ENCODE data around the gene METTL17. TPM values are rescaled to one million over a fixed set of nuclear protein-coding genes. Genes with fewer than 3 reads are reported as not detected.

The METTL17 gene
- polyA plus RNA-seq, 1 donor (not counting 4 experiments of a cell fraction or from before 2014, with no cell fraction given) = 61.9 TPM

DNA sequence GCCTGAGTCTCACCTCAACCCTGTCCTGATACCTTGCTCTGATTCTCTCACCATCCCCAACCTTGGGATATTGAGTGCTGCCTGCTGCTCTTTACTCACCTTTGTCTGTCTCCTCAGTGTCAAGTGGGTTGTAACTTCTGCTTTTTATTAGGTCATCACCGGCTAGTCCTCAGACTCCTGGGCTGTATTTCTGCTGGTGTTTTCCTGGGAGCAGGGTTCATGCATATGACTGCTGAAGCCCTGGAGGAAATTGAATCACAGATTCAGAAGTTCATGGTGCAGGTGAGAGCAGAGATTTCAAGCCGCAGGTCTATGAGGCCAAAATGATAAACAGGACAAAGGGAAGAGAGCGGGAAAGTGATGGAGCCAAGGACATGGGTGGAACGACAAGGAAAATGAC is 9.8 kb downstream of the METTL17 start:
- Histone ChIP-seq H3K9ac (ENCODE audit: control insufficient read depth, extremely low read depth, insufficient read depth, low read length) (no peak overlapping the region), H3K4me1 (ENCODE audit: control insufficient read depth, extremely low read depth, insufficient read depth, low read length) (peaks cover 17% of the 10 kb centered on the region), H3K27me3 (ENCODE audit: control insufficient read depth, extremely low read depth, insufficient read depth, low read length) (no peaks in the 10 kb centered on the region), H3K9me1 (ENCODE audit: control insufficient read depth, extremely low read depth, insufficient read depth, low read length) (no peaks in the 10 kb centered on the region), H3K4me3 (ENCODE audit: control insufficient read depth in 2 of 3, extremely low read depth in 1 of 3, insufficient read depth in 2 of 3, low read depth in 1 of 3, low read length in 3 of 3) (no peak overlapping the region), H3K27ac (ENCODE audit: control insufficient read depth, insufficient read depth, low read length) (no peak overlapping the region), H3K36me3 (ENCODE audit: control insufficient read depth in 2 of 2, extremely low read depth in 1 of 2, insufficient read depth in 2 of 2, low read length in 2 of 2) (peaks cover 16 to 19% of the 10 kb centered on the region in 2 experiments), H2AFZ (ENCODE audit: control insufficient read depth, low read length) (no peak overlapping the region), H3K4me2 (ENCODE audit: control insufficient read depth, extremely low read depth, insufficient read depth, low read depth, low read length) (no peak overlapping the region), H3K9me3 (ENCODE audit: control insufficient read depth, low read depth, low read length) (no peaks in the 10 kb centered on the region), H3K79me2 (ENCODE audit: control insufficient read depth, insufficient read depth, low read length) (no peaks in the 10 kb centered on the region), H4K20me1 (ENCODE audit: control insufficient read depth, extremely low read depth, insufficient read depth, low read length) (no peaks in the 10 kb centered on the region)
- FAIRE-seq (no peak), DNase-seq (ENCODE audit: low read depth, low spot score) (no peak)
- dilution Hi-C loops (cut with MboI; ENCODE audit: extremely low pct_ligation_motif_present, low sequenced_read_pairs) = no loop called here
- TF ChIP-seq, protein P1, sequence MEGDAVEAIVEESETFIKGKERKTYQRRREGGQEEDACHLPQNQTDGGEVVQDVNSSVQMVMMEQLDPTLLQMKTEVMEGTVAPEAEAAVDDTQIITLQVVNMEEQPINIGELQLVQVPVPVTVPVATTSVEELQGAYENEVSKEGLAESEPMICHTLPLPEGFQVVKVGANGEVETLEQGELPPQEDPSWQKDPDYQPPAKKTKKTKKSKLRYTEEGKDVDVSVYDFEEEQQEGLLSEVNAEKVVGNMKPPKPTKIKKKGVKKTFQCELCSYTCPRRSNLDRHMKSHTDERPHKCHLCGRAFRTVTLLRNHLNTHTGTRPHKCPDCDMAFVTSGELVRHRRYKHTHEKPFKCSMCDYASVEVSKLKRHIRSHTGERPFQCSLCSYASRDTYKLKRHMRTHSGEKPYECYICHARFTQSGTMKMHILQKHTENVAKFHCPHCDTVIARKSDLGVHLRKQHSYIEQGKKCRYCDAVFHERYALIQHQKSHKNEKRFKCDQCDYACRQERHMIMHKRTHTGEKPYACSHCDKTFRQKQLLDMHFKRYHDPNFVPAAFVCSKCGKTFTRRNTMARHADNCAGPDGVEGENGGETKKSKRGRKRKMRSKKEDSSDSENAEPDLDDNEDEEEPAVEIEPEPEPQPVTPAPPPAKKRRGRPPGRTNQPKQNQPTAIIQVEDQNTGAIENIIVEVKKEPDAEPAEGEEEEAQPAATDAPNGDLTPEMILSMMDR (optimal IDR thresholded peaks at IDR 0.05 in 1 of 3, IDR thresholded peaks at IDR 0.05 in 1 of 3, conservative IDR thresholded peaks at IDR 0.05 in 1 of 3; ENCODE audit: extremely low read depth in 1 of 3, insufficient read depth in 2 of 3, low read length in 3 of 3) = no peak
- no peak for TF ChIP-seq EZH2 (IDR thresholded peaks at IDR 0.05; ENCODE audit: low read length)

DNA sequence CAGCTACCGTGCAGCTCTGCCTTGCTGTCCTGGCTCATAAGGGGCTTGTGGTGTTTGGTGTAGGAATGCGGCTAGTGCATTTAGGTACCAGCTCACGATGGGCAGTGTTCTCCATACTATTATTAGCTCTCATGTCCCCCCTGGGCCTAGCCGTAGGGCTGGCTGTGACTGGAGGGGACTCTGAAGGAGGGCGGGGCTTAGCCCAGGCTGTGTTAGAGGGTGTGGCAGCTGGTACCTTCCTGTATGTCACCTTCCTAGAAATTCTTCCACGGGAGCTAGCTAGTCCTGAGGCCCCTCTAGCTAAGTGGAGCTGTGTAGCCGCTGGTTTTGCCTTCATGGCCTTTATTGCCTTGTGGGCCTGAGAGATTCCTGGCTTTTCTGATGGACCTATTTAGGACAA is 11.4 kb downstream of the METTL17 start:
- H3K27me3 ChIP-seq (ENCODE audit: control insufficient read depth, extremely low read depth, insufficient read depth, low read length) = no peaks in the 10 kb centered on the region
- DNase-seq (ENCODE audit: low read depth, low spot score) (no peak), FAIRE-seq (no peak)
- H2AFZ ChIP-seq (ENCODE audit: control insufficient read depth, low read length) = no peak overlapping the region
- no peak overlapping the region for H3K4me3 ChIP-seq (ENCODE audit: control insufficient read depth in 2 of 3, extremely low read depth in 1 of 3, insufficient read depth in 2 of 3, low read depth in 1 of 3, low read length in 3 of 3)
- no peaks in the 10 kb centered on the region for H3K9me1 ChIP-seq (ENCODE audit: control insufficient read depth, extremely low read depth, insufficient read depth, low read length)
- H3K4me1 ChIP-seq (ENCODE audit: control insufficient read depth, extremely low read depth, insufficient read depth, low read length) = peaks cover 17% of the 10 kb centered on the region
- H3K79me2 ChIP-seq (ENCODE audit: control insufficient read depth, insufficient read depth, low read length) = no peaks in the 10 kb centered on the region
- H3K9ac ChIP-seq (ENCODE audit: control insufficient read depth, extremely low read depth, insufficient read depth, low read length) = no peak overlapping the region
- no peaks in the 10 kb centered on the region for H4K20me1 ChIP-seq (ENCODE audit: control insufficient read depth, extremely low read depth, insufficient read depth, low read length)
- no peak for TF ChIP-seq EZH2 (IDR thresholded peaks at IDR 0.05; ENCODE audit: low read length)
- TF ChIP-seq, protein P1 (optimal IDR thresholded peaks at IDR 0.05 in 1 of 3, IDR thresholded peaks at IDR 0.05 in 1 of 3, conservative IDR thresholded peaks at IDR 0.05 in 1 of 3; ENCODE audit: extremely low read depth in 1 of 3, insufficient read depth in 2 of 3, low read length in 3 of 3) = no peak
- H3K36me3 ChIP-seq (ENCODE audit: control insufficient read depth in 2 of 2, extremely low read depth in 1 of 2, insufficient read depth in 2 of 2, low read length in 2 of 2) = peaks cover 5 to 7% of the 10 kb centered on the region in 2 experiments
- no peak overlapping the region for H3K4me2 ChIP-seq (ENCODE audit: control insufficient read depth, extremely low read depth, insufficient read depth, low read depth, low read length)
- no peak overlapping the region for H3K27ac ChIP-seq (ENCODE audit: control insufficient read depth, insufficient read depth, low read length)
- dilution Hi-C loops (cut with MboI; ENCODE audit: extremely low pct_ligation_motif_present, low sequenced_read_pairs) = no loop called here
- no peaks in the 10 kb centered on the region for H3K9me3 ChIP-seq (ENCODE audit: control insufficient read depth, low read depth, low read length)

All from keratinocyte (primary cell).